Measurements from ENCODE around the gene MRAS. TPM values are rescaled to one million over a fixed set of nuclear protein-coding genes. Genes with fewer than 3 reads are reported as not detected.

Gene MRAS
- total RNA-seq, 1 donor from 2014 or later = 79.4 TPM

DNA sequence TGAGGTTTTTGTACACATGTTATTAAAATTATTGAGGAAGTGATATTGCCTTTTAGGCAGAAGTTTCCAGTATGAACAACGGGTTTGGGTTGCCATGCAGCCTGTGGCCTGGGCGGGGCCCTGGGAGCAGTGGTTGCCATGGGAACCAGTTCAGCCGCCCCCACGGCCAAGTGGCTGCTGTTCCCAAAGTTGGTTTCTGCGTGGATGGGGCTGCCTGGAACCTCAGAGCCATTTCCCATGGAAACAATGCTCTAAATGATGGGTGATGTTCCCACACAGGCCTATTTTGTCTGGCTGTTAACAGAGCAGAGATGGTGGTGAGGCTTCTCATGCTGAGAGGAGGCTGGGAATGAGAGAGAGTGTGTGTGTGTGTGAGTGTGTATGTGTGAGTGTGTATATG lies 19.5 kb downstream of the MRAS start:
- H3K4me1 ChIP-seq = peaks cover 25% of the 10 kb centered on the region
- peak; percentile 76 for ATAC-seq
- peak; percentile 84 for DNase-seq

DNA sequence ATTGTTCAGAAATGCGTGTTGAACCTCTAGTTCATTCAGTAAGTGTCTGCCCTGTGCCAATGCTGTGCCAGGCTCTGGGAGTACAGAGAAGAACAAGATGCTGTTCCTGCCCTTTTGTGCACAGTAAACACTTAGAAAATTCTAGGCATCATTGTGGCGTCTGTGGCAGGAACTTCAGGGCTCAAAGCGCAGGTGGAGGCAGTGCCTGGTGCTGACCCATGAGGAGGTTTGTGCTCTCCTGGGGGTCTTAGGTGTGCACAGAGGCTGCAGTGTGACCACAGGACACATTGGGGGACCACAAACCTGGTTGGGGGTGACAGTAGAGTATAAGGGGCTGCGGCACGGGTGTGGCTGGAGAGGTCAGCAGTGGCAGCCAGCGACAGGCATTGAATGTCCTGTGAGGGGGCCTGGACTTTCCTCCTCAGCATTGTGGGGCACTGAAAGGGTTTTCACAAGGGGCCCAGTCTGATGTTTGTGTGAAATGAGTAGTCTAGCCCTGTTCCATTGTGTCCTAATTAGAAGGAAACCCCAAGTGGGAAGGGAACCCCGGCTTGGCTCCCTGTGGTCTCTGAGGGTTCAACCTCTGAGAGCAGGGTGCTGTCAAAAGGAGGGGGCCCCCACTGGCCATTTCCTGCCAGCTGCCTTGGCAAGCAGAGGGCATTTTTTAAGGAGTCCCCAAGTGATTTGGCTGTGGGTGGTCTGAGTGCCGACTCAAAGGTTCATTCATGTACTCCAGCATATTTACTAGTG lies 20.9 kb downstream of the MRAS start:
- no peak overlapping the region for H3K27ac ChIP-seq

More for the DNA sequence above, 19.5 kb downstream of the MRAS start:
- H3K27me3 ChIP-seq = no peaks in the 10 kb centered on the region
- H3K9me3 ChIP-seq = no peaks in the 10 kb centered on the region
- intact Hi-C loops (cut with DNase I) = no loop called here
- no peak overlapping the region for H3K27ac ChIP-seq
- no peaks in the 10 kb centered on the region for H3K36me3 ChIP-seq
- TF ChIP-seq, protein P1, sequence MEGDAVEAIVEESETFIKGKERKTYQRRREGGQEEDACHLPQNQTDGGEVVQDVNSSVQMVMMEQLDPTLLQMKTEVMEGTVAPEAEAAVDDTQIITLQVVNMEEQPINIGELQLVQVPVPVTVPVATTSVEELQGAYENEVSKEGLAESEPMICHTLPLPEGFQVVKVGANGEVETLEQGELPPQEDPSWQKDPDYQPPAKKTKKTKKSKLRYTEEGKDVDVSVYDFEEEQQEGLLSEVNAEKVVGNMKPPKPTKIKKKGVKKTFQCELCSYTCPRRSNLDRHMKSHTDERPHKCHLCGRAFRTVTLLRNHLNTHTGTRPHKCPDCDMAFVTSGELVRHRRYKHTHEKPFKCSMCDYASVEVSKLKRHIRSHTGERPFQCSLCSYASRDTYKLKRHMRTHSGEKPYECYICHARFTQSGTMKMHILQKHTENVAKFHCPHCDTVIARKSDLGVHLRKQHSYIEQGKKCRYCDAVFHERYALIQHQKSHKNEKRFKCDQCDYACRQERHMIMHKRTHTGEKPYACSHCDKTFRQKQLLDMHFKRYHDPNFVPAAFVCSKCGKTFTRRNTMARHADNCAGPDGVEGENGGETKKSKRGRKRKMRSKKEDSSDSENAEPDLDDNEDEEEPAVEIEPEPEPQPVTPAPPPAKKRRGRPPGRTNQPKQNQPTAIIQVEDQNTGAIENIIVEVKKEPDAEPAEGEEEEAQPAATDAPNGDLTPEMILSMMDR (IDR thresholded peaks at IDR 0.05) = no peak
- H3K4me3 ChIP-seq = no peak overlapping the region

DNA sequence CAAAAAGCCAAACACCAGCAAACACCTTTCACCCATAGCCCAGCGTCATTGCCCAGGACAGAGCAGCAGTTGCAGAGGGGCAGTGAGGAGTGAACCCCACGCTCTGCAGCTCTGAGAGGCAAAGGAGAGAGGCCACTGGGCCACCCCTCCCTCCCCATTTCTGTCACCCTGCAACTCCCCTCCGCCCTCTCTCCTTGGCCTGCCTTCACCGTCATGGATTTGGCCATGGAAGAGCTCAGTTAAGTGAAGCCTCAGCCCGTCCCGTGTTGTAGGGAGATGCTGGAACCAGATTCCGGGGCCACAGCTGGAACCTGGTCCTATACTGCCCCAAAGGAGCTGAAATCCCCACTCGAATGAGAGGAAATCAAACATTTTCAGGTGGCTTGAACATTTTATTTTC lies 21.9 kb downstream of the MRAS start:
- H3K4me1 ChIP-seq = peaks cover 25% of the 10 kb centered on the region
- ATAC-seq = no peak
- H3K27me3 ChIP-seq = no peaks in the 10 kb centered on the region
- intact Hi-C loops (cut with DNase I) = no loop called here
- H3K27ac ChIP-seq = no peak overlapping the region
- peak; percentile 31 for DNase-seq
- TF ChIP-seq, protein P1 (IDR thresholded peaks at IDR 0.05) = no peak
- no peak overlapping the region for H3K4me3 ChIP-seq
- no peaks in the 10 kb centered on the region for H3K9me3 ChIP-seq
- H3K36me3 ChIP-seq = no peaks in the 10 kb centered on the region

More for the DNA sequence above, 20.9 kb downstream of the MRAS start:
- no peaks in the 10 kb centered on the region for H3K36me3 ChIP-seq
- intact Hi-C loops (cut with DNase I) = no loop called here
- TF ChIP-seq, protein P1 (IDR thresholded peaks at IDR 0.05) = no peak
- DNase-seq (peak; percentile 54), ATAC-seq (no peak)
- no peaks in the 10 kb centered on the region for H3K9me3 ChIP-seq
- peaks cover 25% of the 10 kb centered on the region for H3K4me1 ChIP-seq
- no peak overlapping the region for H3K4me3 ChIP-seq
- no peaks in the 10 kb centered on the region for H3K27me3 ChIP-seq

DNA sequence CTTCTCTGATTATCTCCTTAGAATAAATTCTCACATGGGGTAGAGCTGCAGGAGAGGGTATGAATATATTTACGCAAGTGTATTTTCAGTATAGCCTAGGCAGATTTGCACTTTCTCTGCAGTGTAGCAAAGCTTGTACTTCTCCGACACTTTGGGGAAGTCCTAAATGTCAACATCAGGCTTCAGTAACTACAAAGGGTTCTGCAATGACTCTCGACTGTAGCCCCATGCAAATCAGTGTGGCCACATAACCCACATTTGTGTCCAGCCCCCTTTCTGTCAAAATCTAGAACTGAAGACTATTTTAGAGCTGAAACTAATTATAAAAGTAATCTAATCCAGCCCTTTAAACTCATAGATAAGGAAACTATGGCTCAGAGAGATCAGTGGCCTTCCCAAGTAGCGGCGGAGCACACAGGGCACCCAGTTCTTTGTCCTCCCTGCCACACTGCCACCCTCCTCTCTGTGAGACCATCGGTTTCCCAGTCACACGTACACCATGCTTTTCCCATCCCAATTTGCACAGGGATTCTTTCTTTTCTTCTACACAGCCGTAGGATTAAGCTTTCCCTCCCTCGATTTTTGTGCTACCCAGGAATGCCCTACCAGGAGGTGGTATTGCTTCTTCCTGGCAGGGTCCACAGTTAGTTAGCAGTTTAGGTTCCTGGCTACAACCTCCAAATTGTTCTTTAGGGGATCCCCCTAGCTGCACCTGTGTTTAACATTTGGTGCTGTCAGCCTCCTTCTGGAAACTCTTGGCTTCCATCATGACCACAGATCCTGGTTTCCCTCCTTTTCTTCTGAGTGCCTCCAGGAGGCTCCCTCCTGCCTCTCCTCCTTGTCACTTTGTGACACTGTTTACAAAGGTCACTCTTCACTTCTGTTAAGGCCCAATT lies 22.9 kb downstream of the MRAS start:
- peak; percentile 16 for DNase-seq
- Histone ChIP-seq H3K36me3 (no peaks in the 10 kb centered on the region), H3K4me1 (peaks cover 25% of the 10 kb centered on the region), H3K9me3 (no peaks in the 10 kb centered on the region), H3K4me3 (no peak overlapping the region), H3K27me3 (no peaks in the 10 kb centered on the region), H3K27ac (no peak overlapping the region)
- intact Hi-C loops (cut with DNase I) = no loop called here
- TF ChIP-seq, protein P1 (IDR thresholded peaks at IDR 0.05) = no peak
- peak; percentile 77 for ATAC-seq

DNA sequence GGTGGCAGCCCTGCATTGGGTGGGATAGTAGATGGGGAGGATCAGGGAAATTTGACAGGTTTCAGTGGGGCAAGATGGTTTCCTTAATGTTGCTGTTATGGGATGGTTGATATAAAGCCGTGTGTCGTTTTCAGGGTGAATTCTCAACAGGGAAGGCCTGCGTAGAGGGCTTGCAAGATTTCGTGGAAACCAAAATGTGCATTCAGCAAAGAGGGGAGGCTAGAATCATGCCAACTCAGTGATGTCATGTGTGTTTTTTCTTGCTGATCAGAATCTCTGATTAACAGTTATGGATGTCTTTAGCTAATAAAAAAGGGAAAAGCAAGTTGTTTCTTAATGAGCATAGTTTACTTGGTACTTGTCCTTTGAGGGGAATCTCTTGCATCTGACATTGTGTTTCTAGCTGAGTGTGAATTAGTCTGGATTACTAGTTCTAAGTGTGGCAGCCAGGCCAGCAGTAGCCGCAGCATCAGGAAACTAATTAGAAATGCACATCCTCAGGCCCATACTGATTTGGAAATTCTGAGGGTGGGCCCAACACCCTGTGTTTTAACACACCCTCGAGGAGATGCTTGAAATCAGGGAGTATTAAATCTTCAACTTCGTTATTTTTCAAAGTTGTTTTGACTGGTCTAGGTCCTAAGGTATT lies 24.8 kb downstream of the MRAS start:
- DNase-seq (peak; percentile 12), ATAC-seq (no peak)
- Histone ChIP-seq H3K4me3 (no peak overlapping the region), H3K27ac (no peak overlapping the region), H3K4me1 (peaks cover 15% of the 10 kb centered on the region), H3K27me3 (no peaks in the 10 kb centered on the region), H3K36me3 (no peaks in the 10 kb centered on the region), H3K9me3 (no peaks in the 10 kb centered on the region)
- intact Hi-C loops (cut with DNase I) = no loop called here
- TF ChIP-seq, protein P1 (IDR thresholded peaks at IDR 0.05) = no peak
